ENCODE measurements around the gene TATDN3. TPM values are rescaled to one million over a fixed set of nuclear protein-coding genes. Genes with fewer than 3 reads are reported as not detected.
A peak's percentile ranks its signal among the peaks of the same experiment; 100 is the strongest.

Gene TATDN3
- total and polyA plus RNA-seq, 9 of the 15 experiments (the other 6 are each of a cell fraction or from before 2014, with no cell fraction given): 18.3 to 79.9 (median 28.2) TPM

- TF ChIP-seq NCOA2 (IDR thresholded peaks at IDR 0.05; ENCODE audit: partially characterized antibody in 2 of 2): peak in 1 of 2 experiments; percentile 58
- 0 out of 2 replicates have a peak, but pooled peaks have one; percentile 35 for TF ChIP-seq CBX5 (IDR thresholded peaks at IDR 0.05; ENCODE audit: borderline replicate concordance, low read depth)
- TF ChIP-seq, protein P1, sequence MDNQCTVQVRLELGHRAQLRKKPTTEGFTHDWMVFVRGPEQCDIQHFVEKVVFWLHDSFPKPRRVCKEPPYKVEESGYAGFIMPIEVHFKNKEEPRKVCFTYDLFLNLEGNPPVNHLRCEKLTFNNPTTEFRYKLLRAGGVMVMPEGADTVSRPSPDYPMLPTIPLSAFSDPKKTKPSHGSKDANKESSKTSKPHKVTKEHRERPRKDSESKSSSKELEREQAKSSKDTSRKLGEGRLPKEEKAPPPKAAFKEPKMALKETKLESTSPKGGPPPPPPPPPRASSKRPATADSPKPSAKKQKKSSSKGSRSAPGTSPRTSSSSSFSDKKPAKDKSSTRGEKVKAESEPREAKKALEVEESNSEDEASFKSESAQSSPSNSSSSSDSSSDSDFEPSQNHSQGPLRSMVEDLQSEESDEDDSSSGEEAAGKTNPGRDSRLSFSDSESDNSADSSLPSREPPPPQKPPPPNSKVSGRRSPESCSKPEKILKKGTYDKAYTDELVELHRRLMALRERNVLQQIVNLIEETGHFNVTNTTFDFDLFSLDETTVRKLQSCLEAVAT (IDR thresholded peaks at IDR 0.05): peak in 1 of 2 experiments; percentile 73; a peak in 2 of 4 replicates
- TF ChIP-seq SMARCC2 (IDR thresholded peaks at IDR 0.05; ENCODE audit: low read depth): peak; percentile 97
- TF ChIP-seq ZNF263 (CRISPR knock-in tag; IDR thresholded peaks at IDR 0.05; ENCODE audit: borderline replicate concordance): peak; percentile 92
- TF ChIP-seq, protein P2, sequence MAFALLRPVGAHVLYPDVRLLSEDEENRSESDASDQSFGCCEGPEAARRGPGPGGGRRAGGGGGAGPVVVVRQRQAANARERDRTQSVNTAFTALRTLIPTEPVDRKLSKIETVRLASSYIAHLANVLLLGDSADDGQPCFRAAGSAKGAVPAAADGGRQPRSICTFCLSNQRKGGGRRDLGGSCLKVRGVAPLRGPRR (CRISPR knock-in tag; IDR thresholded peaks at IDR 0.05): no peak
- peak; percentile 68 for TF ChIP-seq SMAD1 (IDR thresholded peaks at IDR 0.05; ENCODE audit: low read depth, low read length, partially characterized antibody)
- TF ChIP-seq HDAC2 (IDR thresholded peaks at IDR 0.05): peak; percentile 96
- TF ChIP-seq ZNF584 (CRISPR knock-in tag; IDR thresholded peaks at IDR 0.05; ENCODE audit: low read depth): peak; percentile 87
- TF ChIP-seq ARID1B (IDR thresholded peaks at IDR 0.05): peak; percentile 99
- 0 out of 2 replicates have a peak, but pooled peaks have one; percentile 19 for TF ChIP-seq MAFG (tag; conservative IDR thresholded peaks at IDR 0.05)
- peak; percentile 81 for TF ChIP-seq TRIM28 (IDR thresholded peaks at IDR 0.05)
- no peak for TF ChIP-seq GABPB2 (CRISPR knock-in tag; conservative IDR thresholded peaks at IDR 0.05)
- TF ChIP-seq KLF13 (tag; IDR thresholded peaks at IDR 0.05; ENCODE audit: borderline replicate concordance, low read depth): no peak
- TF ChIP-seq SP1 (CRISPR knock-in tag; IDR thresholded peaks at IDR 0.05): no peak
- TF ChIP-seq RUNX1 (IDR thresholded peaks at IDR 0.05; ENCODE audit: low read depth): peak; percentile 89
- TF ChIP-seq POLR2AphosphoS5 (IDR thresholded peaks at IDR 0.05; ENCODE audit: control insufficient read depth, insufficient read depth, low read depth, low read length): peak; percentile 99
- peak; percentile 94 for TF ChIP-seq EP300 (IDR thresholded peaks at IDR 0.05; ENCODE audit: low read length)
- TF ChIP-seq MXI1 (IDR thresholded peaks at IDR 0.05; ENCODE audit: low read depth, low read length): peak; percentile 48; the same call in 1 of the 2 replicates
- TF ChIP-seq LEF1 (IDR thresholded peaks at IDR 0.05): peak; percentile 84
- no peak for TF ChIP-seq ZNF785 (CRISPR knock-in tag; IDR thresholded peaks at IDR 0.05)
- no peak for TF ChIP-seq CGGBP1 (CRISPR knock-in tag; IDR thresholded peaks at IDR 0.05)
- TF ChIP-seq SRSF1 (IDR thresholded peaks at IDR 0.05; ENCODE audit: low read depth, low read length): no peak
- no peak for TF ChIP-seq CHCHD3 (CRISPR knock-in tag; IDR thresholded peaks at IDR 0.05)
- TF ChIP-seq RNF2 (IDR thresholded peaks at IDR 0.05): peak; percentile 71; the same call in 1 of the 2 replicates
- peak; percentile 99 for TF ChIP-seq DPF2 (IDR thresholded peaks at IDR 0.05)
- TF ChIP-seq NCOR1 (IDR thresholded peaks at IDR 0.05): peak; percentile 99
- no peak for TF ChIP-seq SIX5 (IDR thresholded peaks at IDR 0.05; ENCODE audit: borderline replicate concordance in 1 of 2, insufficient read depth in 1 of 2, low read depth in 1 of 2, low read length in 2 of 2)
- peak; percentile 53 for TF ChIP-seq ZNF24 (IDR thresholded peaks at IDR 0.05)
- peak; percentile 91 for TF ChIP-seq MTA3 (IDR thresholded peaks at IDR 0.05; ENCODE audit: borderline replicate concordance)
These were observed 69.3 kb downstream of the TATDN3 start (continued) for GRCh38 chr1:212860713-212861581.
